ENCODE results near the gene KRT33A.
"Not testable (repeated sequence)": the region's sequence is repeated elsewhere in the genome, so short reads cannot be mapped to it uniquely, and the experiment has no call there.

KRT33A gene

DNA sequence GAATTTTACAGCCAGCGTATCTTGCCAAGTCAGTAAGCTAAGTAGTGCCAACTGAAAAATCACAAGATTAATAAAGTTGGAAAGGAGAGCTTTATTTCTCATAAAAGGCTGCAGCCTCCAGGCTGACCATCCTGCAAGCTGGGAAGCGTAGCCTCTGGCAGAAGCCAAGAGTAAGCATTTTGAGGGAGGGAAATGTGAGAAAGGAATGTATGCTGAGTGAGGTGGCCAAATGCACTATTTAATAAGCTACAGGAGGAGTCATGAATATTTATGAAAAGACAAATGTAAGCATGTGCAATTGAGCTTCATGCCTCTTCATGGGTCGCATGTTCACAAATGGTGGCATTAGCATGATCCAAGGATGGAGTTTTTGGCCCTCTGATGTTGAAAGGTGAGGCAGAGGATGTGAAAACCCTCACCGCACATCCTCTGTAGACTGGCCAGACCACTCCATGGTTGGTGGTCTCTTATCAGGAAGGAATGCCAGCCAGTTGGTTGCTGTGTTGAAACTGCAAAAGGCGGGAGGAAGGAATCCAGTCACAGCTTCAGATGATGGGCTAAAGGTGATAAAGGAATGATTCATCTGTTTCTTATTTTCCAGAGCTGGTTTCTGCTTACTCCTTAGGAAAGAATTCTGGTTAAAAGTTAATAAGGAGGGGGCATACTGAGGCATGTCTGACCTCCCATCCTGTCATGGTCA, 9.8 kb upstream of the KRT33A start:
- DNase-seq = no peak

DNA sequence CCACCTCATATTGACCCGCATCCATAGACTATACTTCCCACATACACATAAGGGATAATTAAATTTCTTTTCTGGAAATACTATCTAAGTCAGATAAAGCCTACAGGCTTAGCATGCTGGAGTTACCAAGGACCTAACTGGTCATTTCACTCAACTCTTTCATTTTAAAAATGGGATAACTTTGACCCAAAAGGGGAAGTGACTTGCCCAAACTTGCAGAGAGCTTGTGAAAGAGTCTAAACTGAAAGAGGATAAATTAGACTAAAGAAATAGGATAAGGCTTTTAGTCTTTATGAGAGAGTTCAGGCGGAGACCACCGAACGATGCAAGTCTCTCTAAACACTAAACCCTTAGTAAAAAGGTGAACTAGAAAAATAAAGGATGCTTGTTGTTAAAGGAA, 3.9 kb upstream of the KRT33A start:
- DNase-seq = no peak

DNA sequence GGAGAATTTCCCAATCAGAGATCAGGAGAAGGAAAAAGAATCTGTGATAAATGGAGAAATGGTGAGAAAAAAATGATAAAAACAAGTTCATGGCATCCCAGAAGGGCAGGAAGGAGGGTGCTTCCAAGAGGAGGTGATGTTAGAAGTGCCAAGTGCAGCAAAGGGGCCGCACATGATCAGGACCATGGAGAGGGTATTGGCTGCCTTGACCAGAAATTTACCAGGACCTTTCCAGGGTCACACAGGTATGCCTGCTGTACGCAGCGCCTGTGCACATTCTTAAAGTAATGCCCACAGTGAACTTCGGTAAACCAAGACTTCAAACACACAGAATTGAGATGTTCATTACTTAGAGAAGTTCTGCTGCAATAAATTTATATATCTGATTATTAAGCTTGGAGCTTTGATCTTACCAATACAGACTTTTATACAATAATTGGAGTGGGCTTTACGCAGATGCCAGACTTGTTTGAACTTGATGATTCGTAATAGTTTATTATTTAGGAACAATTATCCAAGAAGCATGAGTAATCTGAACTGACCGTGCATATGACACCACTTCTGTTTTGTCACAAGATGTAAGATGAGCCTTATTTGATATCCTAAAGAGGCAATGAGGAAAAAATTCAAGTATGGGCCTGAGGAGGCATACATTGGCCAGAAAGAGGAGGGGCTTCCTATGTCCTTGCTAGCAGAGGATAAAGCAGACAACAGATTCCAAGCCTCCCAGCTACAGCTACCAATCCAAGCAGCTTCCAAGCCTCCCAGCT, 2.2 kb upstream of the KRT33A start:
- DNase-seq = no peak

DNA sequence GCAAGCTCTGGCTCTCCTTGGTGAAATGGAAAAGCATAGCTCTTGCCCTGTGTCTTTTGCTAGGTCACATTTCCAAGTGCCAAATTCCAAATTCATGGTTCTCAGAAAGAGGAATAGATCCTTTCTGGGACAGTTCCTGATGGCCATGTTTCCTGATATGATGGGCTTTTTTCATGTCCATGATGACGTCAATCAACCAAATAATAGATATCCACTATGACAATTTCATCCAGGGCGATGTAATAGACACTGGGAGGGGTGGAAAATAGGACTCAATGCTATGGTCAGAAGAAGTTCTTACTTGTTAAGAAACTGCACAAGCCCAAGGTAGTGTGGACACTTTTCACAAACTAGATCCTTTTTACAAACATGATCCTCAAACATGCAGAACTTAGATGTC, 549 bp upstream of the KRT33A start:
- DNase-seq = no peak

DNA sequence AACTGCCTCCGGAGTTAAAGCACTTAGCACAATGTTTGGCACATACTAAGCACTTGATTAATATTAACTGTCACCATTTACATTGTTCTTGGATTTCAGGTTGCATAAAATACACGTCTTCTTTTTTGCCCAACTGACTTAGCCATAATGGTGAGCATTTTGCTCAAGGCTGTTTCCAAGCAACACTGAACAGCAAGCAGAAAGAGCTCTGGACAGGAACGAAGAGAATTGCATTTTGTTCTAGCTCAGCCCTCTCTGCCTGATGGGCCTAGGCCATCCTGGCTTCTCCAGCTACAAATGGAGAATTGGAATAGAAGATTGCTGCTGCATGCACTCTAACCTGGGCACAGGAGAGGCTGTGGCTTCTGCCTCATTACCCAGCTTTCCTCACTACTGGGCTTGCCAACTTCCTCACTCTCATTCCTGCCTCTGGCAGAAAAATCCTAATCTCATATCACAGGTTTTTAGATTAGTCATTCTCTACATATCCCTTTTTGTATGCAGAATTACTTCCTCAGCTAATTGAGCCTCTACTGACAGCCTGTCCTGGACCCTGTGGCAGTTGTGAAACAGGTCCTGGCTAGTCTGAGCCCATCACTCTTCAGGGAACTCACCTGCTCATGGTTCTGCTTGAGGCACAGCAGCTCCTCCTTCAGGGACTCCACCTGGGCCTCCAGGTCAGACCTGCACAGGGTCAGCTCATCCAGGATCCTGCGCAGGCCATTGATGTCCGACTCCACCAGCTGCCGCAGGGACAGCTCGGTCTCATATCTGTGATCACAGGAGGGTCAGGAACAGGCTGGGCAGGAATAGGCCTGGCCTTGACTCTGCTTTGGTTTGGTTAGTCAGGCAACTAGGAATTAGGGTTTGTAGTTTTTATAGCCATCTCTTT, 2.5 kb downstream of the KRT33A start:
- no peak for DNase-seq

DNA sequence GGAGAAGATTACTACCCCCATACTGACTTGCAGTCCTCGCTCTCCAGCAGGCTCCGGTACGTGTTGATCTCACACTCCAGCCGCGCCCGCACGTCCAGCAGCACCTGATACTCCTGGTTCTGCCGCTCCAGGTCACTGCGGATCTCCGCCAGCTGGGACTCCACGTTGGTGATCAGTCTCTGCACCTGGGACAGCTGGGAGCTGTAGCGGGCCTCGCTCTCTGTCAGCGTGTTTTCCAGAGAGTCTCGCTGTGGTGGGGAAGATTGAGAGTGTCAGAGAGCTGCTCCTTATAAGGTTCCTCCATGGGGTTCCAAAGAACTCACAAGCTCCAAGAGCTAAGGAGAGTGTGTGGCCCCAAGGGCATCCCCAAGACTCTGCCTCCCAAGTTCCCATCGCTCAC, 4.2 kb downstream of the KRT33A start:
- not testable (repeated sequence) for DNase-seq

DNA sequence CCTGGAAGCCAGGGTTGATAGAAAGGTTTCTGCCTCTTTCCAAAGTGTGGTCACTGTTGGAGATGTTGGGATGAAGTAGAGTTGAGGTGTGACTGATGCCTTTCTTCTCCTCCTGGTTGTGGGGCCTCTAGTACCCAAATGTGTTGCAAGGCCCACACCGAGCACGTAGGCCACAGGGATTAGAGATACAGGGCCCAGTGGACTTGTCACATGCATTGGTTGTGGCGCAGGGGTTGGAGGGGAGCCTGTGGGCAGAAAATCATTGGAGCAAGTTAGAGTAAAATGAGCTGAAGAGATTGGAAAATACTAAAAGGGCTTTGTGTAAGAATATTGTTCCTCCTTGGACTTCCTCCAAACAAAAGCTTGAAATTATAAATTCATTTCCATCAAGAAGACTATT, 4.6 kb downstream of the KRT33A start:
- DNase-seq = no peak

DNA sequence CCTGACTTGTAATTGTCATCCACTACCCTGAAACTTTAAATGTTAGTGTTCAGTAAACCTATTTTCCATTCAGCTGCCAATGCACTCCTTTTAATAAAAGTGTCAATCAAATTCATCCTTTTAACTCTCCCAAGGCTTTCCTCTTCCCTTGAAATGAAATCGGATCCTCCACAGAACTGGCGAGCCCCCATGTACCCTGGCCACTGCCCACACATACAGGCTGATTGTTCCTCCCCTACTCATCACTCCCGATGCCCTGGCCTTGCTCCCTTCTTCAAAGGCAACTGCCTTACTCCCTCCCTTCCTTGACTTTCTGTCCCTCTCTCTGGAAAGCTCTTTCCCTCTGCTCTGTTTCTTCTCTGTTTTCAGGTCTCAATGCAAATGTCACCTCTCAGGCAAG, 7.6 kb downstream of the KRT33A start:
- no peak for DNase-seq

DNA sequence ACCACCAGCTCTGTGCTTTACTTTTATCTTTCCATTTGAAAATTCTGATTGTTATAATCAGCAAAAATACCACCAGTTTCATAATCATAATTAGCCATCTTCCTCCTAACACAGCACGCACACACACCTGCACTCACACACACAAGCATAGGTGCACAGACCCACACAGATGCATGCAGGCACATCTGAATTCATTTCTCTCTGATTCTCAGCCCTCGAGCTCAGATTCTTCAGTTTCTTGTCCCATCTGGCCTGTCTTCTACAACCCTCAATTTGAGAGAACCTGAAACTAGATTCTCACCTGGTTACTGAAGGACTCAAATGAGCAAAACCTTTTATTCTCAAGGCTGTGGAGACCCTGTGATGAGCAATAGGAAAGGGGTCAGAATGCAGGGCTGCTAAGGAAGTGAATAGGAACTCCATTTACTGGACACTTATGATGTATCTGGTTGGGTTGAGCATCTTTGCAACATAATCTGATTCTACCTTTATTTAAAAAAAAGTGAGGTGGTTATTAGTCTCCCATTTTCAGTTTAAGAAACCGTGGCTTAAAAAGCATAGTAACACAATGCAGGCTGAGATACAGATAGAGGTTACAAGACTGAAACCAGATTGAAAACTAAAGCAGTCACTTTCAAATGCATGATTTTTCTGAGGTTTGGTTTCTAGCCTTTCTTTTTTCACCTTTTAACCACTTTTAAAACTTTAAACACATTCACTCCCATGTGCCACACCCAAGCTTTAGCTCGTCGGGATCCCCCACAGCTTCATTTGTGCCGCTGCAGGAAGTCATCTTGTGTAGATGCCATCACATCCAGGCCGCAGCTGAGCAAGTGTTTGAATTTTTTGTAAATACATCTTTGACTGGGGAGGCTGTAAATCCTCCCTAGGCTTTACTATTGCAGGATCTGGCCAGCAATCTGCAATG, 9.4 kb downstream of the KRT33A start:
- DNase-seq = no peak

DNA sequence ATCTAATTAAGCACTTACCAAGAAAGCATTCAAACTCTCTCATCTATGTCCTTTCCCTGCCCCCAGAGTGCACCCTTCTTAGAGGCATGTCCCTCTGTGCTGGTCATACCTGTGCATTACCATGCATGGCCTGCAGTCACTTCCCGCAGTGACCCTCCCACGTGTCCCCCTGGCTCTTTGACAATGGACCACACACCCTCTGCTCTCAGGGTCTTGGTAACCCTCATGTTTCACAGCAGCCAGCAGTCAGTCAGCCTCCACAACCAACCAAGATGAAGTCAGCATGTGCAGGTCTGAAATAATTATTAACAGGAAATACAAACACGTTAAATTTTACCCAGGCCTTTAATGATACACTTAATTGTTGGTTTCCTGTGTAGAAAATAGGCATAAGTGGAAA, 10.1 kb downstream of the KRT33A start:
- no peak for DNase-seq

DNA sequence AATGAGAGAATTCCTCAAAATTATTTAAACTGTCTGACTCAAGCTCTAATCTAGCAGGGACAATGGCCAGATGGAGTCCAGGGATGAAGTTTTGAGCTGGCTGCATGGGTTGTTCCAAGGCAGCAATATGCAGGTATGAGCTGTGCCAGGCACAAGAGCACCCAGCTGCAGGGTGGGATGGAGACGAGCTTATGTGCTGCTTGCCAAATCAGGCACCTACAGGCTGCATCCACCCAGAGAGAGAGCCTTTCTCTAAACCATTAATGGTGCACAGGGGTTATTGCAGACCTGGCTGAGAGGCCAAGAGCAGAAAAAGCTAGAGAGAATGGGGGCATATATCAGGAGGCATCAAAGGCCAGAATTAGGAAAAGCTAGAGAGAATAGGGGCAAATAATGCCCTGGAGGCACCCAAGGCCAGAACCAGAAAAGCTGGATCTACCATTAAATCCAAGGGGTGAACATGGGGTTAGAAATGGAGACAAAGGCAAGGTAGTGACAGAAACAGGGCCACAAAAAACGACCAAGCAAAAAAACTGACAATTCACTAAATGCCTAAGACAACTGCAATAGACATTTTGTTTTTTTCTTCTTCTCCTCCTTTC, 11.0 kb downstream of the KRT33A start:
- DNase-seq = no peak

DNA sequence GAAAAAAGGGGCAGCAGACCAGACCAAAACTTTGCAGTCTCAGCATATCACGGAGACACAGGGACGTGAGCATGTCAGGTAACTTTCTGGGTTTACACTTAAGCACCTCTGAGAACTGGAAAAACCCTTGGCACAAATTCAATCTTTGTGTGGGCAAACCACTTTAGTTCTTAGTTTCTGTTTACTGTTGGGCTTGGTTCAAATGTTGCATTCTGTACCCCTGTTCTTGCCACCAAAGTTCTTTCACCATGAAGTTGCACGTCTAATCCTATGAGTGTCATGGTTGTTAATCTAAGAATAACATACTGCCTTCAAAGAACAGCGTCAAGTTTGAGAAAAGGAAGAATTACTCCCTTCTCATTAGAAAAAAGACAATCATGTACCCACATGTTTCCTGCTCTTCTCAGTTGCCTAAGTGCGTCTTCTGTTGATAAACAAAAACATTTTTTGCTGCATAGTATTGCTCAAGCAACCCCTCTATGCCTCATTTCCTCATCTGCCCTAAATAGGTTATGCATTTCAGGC, 11.6 kb downstream of the KRT33A start:
- DNase-seq = no peak

DNA sequence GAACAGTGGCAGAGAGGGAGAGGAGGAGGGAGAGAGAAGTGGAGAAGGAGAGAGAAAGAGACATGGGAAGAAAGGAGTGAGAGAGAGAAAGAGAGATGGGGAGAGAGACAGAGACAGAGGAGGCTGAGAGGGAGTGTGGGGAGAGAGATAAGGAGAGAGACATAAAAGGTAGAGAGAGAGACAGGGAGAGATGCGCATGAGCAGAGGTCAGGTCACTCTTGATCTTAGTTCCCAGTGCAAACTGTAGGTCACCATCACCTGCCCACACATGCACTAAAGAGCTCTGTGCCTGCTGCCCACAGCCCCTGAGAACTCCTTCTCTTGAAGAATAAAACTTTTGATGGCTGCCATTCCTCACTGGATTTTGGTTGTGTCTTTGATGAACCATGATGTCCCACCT, 14.9 kb downstream of the KRT33A start:
- no peak for DNase-seq

DNA sequence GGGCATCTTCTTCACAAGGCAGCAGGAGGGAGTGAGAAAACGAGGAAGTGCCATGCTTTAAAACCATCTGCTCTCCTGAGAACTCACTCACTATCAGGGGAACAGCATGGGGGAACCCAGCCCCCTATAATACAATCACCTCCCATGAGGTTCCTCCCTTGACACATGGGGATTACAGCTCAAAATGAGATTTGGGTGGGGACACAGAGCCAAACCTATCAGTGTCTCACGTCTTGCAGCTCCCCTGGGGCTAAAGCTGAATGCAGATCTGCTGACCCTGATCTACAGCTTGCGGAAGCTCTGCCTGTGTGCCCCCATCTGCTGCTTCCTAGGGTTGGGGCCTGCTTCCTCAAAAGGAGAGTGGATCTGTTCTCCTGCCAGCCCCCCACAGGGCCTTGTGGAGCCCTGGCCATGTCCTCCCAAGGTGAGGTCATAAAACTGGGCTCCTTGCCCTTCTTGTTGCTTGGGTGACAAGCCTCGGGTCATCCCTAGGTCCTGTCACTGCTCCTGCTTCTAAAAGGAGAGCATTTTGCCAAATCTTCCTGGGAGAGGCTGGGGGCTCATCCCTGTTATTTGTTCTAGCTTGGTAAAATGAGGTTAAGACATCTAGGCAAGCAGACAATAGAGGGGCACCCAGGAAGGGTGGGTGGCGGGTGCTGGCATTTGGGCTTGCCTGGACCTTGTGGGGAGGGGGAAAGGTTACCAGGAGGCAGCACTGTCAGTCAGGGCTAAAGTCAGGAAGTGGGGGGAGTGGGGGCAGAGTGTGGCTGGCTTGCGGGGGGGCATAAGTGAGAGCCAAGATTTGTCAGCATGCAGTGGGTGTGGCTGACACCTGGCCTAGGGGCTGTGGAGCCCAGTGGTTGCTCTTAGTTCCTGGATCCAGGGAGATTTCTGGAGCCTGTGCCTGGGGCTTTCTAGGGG, 16.0 kb downstream of the KRT33A start:
- DNase-seq = no peak

DNA sequence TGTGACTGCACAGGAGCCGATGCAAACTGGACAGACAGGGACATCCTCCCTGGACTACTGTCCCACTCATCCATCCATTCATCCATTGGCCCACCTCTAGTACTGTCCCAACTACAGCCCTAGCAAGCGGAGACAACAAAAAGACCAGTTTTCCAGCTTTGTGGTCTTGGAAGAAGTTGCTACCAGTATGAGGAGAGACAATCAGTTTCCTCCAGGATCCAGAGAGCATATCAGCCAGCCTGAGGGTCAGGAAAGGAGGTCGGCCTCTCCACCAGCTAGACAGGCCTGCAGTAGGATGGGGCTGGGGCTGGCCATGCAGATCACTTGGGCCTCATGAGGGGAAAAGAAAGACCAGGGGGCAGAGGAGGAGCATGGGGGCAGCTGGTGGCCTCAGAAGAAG, 16.8 kb downstream of the KRT33A start:
- DNase-seq = no peak

DNA sequence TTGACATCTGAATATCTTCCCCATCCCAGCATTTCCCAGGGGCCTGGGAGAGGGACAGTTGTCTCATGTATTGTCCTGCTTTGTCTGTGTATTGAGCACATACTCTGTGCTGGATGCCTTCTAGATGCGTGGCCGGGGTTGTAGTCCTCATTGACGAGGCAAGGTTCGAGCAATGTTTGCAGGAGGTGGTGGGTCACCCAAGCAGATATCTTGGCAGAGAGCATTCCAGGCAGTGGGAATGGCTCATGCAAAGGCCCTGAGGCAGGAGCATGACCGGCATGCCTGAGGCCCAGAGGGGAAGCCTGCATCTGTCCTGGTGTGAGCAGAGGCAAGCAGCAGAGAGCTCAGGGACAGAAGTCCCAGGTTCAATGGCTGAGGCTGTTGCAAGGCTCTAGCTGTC, 17.5 kb downstream of the KRT33A start:
- DNase-seq = no peak

DNA sequence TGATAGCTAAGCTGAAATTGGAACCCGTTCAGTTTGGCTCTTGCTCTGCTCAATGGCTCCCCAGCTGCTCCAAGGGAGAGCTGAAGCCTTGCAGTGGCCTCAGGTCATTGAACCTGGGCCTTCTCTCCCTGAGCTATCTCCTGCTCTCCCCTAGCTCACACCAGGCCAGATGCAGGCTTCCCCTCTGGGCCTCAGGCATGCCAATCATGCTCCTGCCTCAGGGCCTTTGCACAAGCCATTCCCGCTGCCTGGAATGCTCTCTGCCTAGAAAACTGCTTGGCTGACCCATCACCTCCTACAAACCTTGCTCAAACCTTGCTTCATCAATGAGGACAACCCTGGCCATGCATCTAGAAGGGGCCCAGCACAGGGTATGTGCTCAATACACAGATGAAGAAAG, 18.4 kb downstream of the KRT33A start:
- DNase-seq = no peak

DNA sequence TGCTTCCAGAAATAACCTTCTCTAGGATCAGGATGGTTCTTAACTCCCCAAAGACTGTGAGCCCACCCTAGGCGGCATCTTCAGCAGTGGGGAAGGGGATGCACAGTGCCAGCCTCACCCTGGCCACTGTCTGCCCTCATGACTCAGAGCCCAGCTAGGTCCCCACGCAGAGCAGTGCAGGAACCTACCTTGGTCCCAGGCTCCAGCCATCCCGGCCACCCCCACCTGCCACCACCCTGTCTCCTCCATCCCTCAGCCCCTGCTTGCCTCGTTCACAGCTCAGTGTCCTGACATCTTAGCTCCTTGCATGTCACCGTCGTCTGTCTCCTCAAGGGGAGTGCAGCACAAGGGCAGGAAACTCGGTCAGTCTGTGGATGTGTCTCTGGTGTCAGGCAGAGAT, 19.0 kb downstream of the KRT33A start:
- no peak for DNase-seq

DNA sequence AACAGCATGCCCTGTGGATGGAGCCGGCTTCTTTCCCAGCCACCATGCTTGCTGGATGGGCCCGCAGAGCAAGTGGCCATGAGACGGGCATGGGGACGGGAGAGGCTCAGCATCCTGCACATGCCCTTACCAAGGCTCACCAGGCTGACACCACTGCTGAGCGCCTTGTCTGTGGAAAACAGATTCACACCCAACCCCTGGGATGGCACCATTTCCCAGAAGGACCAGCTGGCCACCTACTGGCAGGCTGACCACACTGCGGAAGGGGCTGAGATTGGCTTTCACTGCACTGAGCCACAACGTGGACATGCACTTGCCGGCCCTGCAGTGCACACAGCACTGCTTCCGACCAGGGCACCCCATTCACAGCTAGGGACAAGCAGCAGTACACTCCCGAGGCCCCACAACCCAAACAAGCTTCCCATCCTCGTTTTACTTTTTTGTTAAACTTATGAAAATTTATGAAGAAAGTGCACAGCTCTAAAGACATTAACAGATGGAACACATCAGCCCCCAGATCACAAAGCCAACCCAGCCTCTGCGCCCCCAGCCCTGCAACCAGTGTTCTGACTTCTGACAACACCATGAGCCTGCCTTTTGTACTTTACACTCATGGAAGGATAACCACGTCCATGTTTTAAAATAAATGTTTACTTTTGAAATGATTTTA, 21.2 kb downstream of the KRT33A start:
- DNase-seq = no peak

DNA sequence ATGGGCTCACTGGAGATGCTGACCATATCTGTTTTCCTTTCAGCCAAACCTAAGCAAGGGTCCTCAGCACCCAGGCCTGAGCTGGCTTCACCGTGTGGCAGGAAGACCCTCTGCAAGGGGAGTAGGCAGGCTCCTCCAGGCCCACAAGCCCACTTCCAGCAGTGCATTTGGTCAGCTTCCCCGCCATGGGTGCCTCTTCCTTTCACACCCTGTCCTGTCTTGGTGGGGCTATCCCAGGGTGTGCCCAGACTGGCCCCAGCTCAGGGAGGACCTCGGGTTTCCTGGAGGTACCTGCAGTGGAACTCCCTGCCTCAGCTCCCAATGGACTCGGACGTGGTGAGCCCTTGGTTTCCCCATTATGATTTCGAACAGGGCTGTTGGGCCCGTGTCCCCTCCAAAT, 22.4 kb downstream of the KRT33A start:
- DNase-seq = no peak
